SK-N-SH treated with all-trans-retinoic acid at 6 μM for 48 hours (cell line): ENCODE measurements around the gene STAB2.

ENCODE experiments used
- ATAC-seq: fragments of 200-7000 bp; cut with Tn5 transposase; 3 replicates; pipeline ENCODE4 v1.9.1; 2020; ENCODE audit warnings: mild to moderate bottlenecking, moderate library complexity
- ARNTL ChIP-seq: fragments of 450-650 bp; formaldehyde crosslinking; IDR thresholded peaks from 2 replicates; pipeline ENCODE4 v1.5.0; 2020; ENCODE audit warnings: low read depth, mild to moderate bottlenecking, moderate library complexity, borderline replicate concordance
- BACH2 ChIP-seq: fragments of 250-450 bp; sonication (Bioruptor Pico); IDR thresholded peaks from 2 replicates; pipeline ENCODE4 v1.9.0; 2021; ENCODE audit warnings: mild to moderate bottlenecking, borderline replicate concordance
- CSDC2 ChIP-seq: fragments of 250-450 bp; sonication (Bioruptor Pico); IDR thresholded peaks from 2 replicates; pipeline ENCODE4 v1.5.0; 2020; ENCODE audit warnings: mild to moderate bottlenecking, moderate library complexity
- CSRNP3 ChIP-seq: fragments of 250-450 bp; sonication (Bioruptor Pico); IDR thresholded peaks from 2 replicates; pipeline ENCODE4 v1.5.1; 2021; ENCODE audit warnings: mild to moderate bottlenecking, moderate library complexity
- ESRRG ChIP-seq: fragments of 250-450 bp; sonication (Bioruptor Pico); IDR thresholded peaks from 2 replicates; pipeline ENCODE4 v1.6.1; 2021; ENCODE audit warnings: mild to moderate bottlenecking
- GLIS3 ChIP-seq: fragments of 250-450 bp; sonication (Bioruptor Pico); IDR thresholded peaks from 2 replicates; pipeline ENCODE4 v1.5.0; 2020; ENCODE audit warnings: mild to moderate bottlenecking, moderate library complexity
- ISL1 ChIP-seq: fragments of 250-450 bp; sonication (Bioruptor Pico); IDR thresholded peaks from 2 replicates; pipeline ENCODE4 v2.1.2; 2022; ENCODE audit warnings: mild to moderate bottlenecking, moderate library complexity
- OSR1 ChIP-seq: fragments of 250-450 bp; sonication (Bioruptor Pico); IDR thresholded peaks from 2 replicates; pipeline ENCODE4 v1.8.0; 2022; ENCODE audit warnings: moderate library complexity, mild to moderate bottlenecking, inconsistent platforms
- PATZ1 ChIP-seq: fragments of 250-450 bp; sonication (Bioruptor Pico); IDR thresholded peaks from 2 replicates; pipeline ENCODE4 v1.8.0; 2020; ENCODE audit warnings: mild to moderate bottlenecking, moderate library complexity, borderline replicate concordance
- POU6F1 ChIP-seq: fragments of 250-450 bp; sonication (Bioruptor Pico); IDR thresholded peaks from 2 replicates; pipeline ENCODE4 v1.8.0; 2021; ENCODE audit warnings: low read depth, mild to moderate bottlenecking, moderate library complexity, borderline replicate concordance
- PPARA ChIP-seq: fragments of 250-450 bp; sonication (Bioruptor Pico); IDR thresholded peaks from 2 replicates; pipeline ENCODE4 v1.5.0; 2020; ENCODE audit warnings: mild to moderate bottlenecking, borderline replicate concordance
- RARB ChIP-seq: fragments of 250-450 bp; sonication (Bioruptor Pico); IDR thresholded peaks from 2 replicates; pipeline ENCODE4 v1.8.0; 2021; ENCODE audit warnings: mild to moderate bottlenecking, moderate library complexity
- SNAI2 ChIP-seq: fragments of 250-450 bp; sonication (Bioruptor Pico); IDR thresholded peaks from 2 replicates; pipeline ENCODE4 v1.5.0; 2020; ENCODE audit warnings: mild to moderate bottlenecking, moderate library complexity
- TCF4 ChIP-seq: fragments of 250-450 bp; sonication (Bioruptor Pico); IDR thresholded peaks from 2 replicates; pipeline ENCODE4 v1.8.0; 2021; ENCODE audit warnings: mild to moderate bottlenecking, moderate library complexity, borderline replicate concordance
- TOX ChIP-seq: fragments of 250-450 bp; sonication (Bioruptor Pico); IDR thresholded peaks from 2 replicates; pipeline ENCODE4 v1.8.0; 2021; ENCODE audit warnings: mild to moderate bottlenecking, moderate library complexity, borderline replicate concordance
- TSHZ2 ChIP-seq: fragments of 250-450 bp; sonication (Bioruptor Pico); IDR thresholded peaks from 2 replicates; pipeline ENCODE4 v1.5.0; 2020; ENCODE audit warnings: mild to moderate bottlenecking, moderate library complexity
- ZC3H10 ChIP-seq: fragments of 250-450 bp; sonication (Bioruptor Pico); IDR thresholded peaks from 2 replicates; pipeline ENCODE4 v1.5.1; 2021; ENCODE audit warnings: mild to moderate bottlenecking, moderate library complexity
- ZFP3 ChIP-seq: fragments of 250-450 bp; sonication (Bioruptor Pico); IDR thresholded peaks from 2 replicates; pipeline ENCODE4 v1.5.0; 2020; ENCODE audit warnings: mild to moderate bottlenecking, moderate library complexity
- ZNF565 ChIP-seq: fragments of 450-650 bp; formaldehyde crosslinking; conservative IDR thresholded peaks from 2 replicates; pipeline ENCODE4 v1.5.0; 2020; ENCODE audit warnings: low read depth, mild to moderate bottlenecking, moderate library complexity
- ZNF70 ChIP-seq: fragments of 450-650 bp; formaldehyde crosslinking; IDR thresholded peaks from 2 replicates; pipeline ENCODE4 v1.5.0; 2020; ENCODE audit warnings: mild to moderate bottlenecking, moderate library complexity
- ZNF8 ChIP-seq: fragments of 450-650 bp; formaldehyde crosslinking; IDR thresholded peaks from 2 replicates; pipeline ENCODE4 v1.5.0; 2020; ENCODE audit warnings: mild to moderate bottlenecking, moderate library complexity
- TF ChIP-seq, protein P1 (sequence below): fragments of 250-450 bp; sonication (Bioruptor Pico); IDR thresholded peaks from 2 replicates; pipeline ENCODE4 v1.5.1; 2020; ENCODE audit warnings: low read depth, mild to moderate bottlenecking, moderate library complexity

Gene STAB2

GRCh38 chr12:103556890-103557627 is 30.0 kb upstream of the STAB2 start:
- TF ChIP-seq POU6F1 (CRISPR knock-in tag) (no peak), ARNTL (CRISPR knock-in tag) (no peak), TOX (CRISPR knock-in tag) (no peak), TCF4 (CRISPR knock-in tag) (no peak), ZFP3 (no peak)
- TF ChIP-seq, all 23 proteins: peak for 0
- ATAC-seq: no peak

- TF ChIP-seq PPARA (CRISPR knock-in tag) (no peak), TCF4 (CRISPR knock-in tag) (no peak), TSHZ2 (CRISPR knock-in tag) (no peak)
- no peak for ATAC-seq
These were observed 29.5 kb upstream of the STAB2 start for GRCh38 chr12:103557628-103558010.

DNA sequence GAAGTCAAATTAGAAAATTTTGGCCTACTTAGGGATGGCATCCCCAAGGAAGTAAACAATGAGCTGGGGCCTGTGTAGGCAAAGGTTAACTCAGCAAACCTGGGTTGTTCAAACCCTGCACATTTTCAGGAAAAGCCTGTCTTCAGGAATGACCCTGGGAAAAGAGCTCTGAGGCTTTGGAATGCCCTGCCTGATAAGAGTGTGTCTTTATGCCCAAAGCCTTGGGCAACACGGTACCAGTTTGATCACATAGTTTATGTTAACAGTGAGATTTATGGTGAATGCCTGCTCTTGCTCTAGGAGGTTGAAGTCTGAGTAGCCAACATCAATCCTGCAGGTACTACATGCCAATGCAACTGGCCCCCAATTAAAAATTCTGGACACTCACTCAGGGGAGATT is 28.2 kb upstream of the STAB2 start:
- TF ChIP-seq PPARA (CRISPR knock-in tag) (no peak), TOX (CRISPR knock-in tag) (no peak), RARB (no peak), CSRNP3 (no peak)
- TF ChIP-seq, protein P1, sequence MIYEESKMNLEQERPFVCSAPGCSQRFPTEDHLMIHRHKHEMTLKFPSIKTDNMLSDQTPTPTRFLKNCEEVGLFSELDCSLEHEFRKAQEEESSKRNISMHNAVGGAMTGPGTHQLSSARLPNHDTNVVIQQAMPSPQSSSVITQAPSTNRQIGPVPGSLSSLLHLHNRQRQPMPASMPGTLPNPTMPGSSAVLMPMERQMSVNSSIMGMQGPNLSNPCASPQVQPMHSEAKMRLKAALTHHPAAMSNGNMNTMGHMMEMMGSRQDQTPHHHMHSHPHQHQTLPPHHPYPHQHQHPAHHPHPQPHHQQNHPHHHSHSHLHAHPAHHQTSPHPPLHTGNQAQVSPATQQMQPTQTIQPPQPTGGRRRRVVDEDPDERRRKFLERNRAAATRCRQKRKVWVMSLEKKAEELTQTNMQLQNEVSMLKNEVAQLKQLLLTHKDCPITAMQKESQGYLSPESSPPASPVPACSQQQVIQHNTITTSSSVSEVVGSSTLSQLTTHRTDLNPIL (CRISPR knock-in tag): no peak
- no peak for ATAC-seq

GRCh38 chr12:103560604-103561101 is 26.4 kb upstream of the STAB2 start:
- ATAC-seq: peak; percentile 98
- TF ChIP-seq PATZ1 (CRISPR knock-in tag): 0 out of 2 replicates have a peak, but pooled peaks have one; percentile 28
- TF ChIP-seq ESRRG (CRISPR knock-in tag): no peak
- TF ChIP-seq ZNF70 (CRISPR knock-in tag): no peak
- TF ChIP-seq ZNF8 (CRISPR knock-in tag): no peak
- TF ChIP-seq BACH2 (CRISPR knock-in tag): no peak
- TF ChIP-seq CSDC2 (CRISPR knock-in tag): no peak
- TF ChIP-seq, protein P1 (CRISPR knock-in tag): no peak
- TF ChIP-seq TCF4 (CRISPR knock-in tag): no peak
- peak; percentile 59 for TF ChIP-seq ISL1 (CRISPR knock-in tag)
- no peak for TF ChIP-seq ZNF565 (CRISPR knock-in tag)
- TF ChIP-seq ARNTL (CRISPR knock-in tag): no peak
- TF ChIP-seq GLIS3 (CRISPR knock-in tag): no peak
- no peak for TF ChIP-seq PPARA (CRISPR knock-in tag)
- no peak for TF ChIP-seq RARB
- no peak for TF ChIP-seq OSR1 (CRISPR knock-in tag)
- no peak for TF ChIP-seq ZFP3
- TF ChIP-seq CSRNP3: no peak
- TF ChIP-seq TOX (CRISPR knock-in tag): peak; percentile 69; the same call in 1 of the 2 replicates
- TF ChIP-seq ZC3H10: no peak
- no peak for TF ChIP-seq SNAI2 (CRISPR knock-in tag)
